Urinary bladder (tissue), 4 donors: ENCODE results near the gene GNAI3. TPM values are rescaled to one million over a fixed set of nuclear protein-coding genes. Genes with fewer than 3 reads are reported as not detected.

ENCODE experiments used
- DNase-seq: peaks from one replicate; pipeline ENCODE4 v3.0.0-alpha.2; 2015; ENCODE audit errors: extremely low spot score
- H3K27ac ChIP-seq: one replicate; pipeline ENCODE4 v1.5.1; 2013; ENCODE audit warnings: low read depth, mild to moderate bottlenecking, moderate library complexity
- H3K36me3 ChIP-seq: one replicate; pipeline ENCODE4 v1.6.1; 2013; ENCODE audit warnings: mild to moderate bottlenecking, moderate library complexity; ENCODE audit not compliant: insufficient read depth
- H3K4me1 ChIP-seq: one replicate; pipeline ENCODE4 v1.6.1; 2013; ENCODE audit warnings: mild to moderate bottlenecking, moderate library complexity; ENCODE audit not compliant: insufficient read depth
- H3K4me3 ChIP-seq: one replicate; pipeline ENCODE4 v1.5.1; 2013; ENCODE audit warnings: low read depth, low read length
- WGBS: extraction: QIAGEN DNeasy Blood & Tissue Kit; methylation state at CpG from one replicate; pipeline ENCODE4 v1.1.7; 2013; 5-methylcytosine and 5-hydroxymethylcytosine counted together
- polyA plus RNA-seq: library from polyadenylated mRNA; stranded (reverse); fragments of 200-250 nt; gene quantifications from one replicate; pipeline ENCODE4 v1.2.3, GENCODE V29; 2013
- total RNA-seq: library from RNA; depleted of rRNA; stranded (reverse); fragments of >200 nt; gene quantifications from one replicate; pipeline ENCODE4 v1.2.3, GENCODE V29; 2014
- donor health status: healthy with polysubstance abuse.
- donor health status: healthy.

Gene GNAI3
- total RNA-seq (17.4 TPM), polyA plus RNA-seq (5.1 TPM)

DNA sequence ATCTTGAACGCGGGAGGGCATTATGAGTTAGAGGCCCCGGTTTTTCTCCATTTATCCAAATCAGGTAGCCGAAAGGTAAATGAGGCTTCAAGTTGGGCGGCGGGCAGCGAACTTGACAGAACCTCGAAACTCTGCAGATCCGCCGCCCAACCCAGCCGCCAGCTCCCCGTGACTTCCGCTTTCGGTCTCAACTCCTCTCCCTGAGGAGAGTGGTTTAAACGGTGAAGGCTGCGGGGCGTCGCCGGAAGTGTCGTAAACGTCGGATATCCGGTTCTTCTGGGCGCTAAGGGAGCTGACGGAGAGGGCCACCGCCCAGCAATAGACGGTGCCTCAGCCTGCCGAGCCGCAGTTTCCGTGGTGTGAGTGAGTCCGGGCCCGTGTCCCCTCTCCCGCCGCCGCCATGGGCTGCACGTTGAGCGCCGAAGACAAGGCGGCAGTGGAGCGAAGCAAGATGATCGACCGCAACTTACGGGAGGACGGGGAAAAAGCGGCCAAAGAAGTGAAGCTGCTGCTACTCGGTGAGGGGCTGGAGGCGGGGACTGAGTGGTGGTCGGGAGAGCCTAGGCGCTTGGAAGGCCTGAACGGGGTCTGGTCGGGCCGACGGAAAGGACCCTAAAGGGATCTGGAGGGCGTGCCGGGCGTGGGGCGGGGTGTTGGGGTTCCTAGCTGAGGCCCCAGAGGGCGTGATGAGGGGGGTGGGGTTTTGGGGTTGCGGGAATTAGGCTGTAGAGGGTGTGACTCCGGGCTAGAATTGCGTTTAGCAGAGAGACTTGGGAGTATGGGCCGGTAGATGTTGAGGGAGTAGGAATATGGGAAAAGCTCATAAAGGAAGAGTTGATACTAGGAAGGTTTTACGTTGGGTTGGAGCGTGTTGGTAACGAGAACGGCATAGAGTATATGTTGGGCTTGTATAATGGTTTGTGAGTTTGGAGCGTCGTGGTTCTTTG lies at the start of gene GNAI3:
TSS of gene GNAI3 (plus strand) at position 295 of the 947 bp plus-strand sequence. CDS start at position 401, 106 bp downstream.
- H3K36me3 ChIP-seq, result no peaks in the 10 kb centered on the region
- peak; percentile 93 for DNase-seq
- peaks cover 1% of the 10 kb centered on the region for H3K4me1 ChIP-seq
- peak within 1 kb of the TSS; percentile 95 for H3K27ac ChIP-seq
- H3K4me3 ChIP-seq, result peak within 1 kb of the TSS; percentile 85
- WGBS, result under 1% methylated on average over 68 of the region's 68 CpGs

DNA sequence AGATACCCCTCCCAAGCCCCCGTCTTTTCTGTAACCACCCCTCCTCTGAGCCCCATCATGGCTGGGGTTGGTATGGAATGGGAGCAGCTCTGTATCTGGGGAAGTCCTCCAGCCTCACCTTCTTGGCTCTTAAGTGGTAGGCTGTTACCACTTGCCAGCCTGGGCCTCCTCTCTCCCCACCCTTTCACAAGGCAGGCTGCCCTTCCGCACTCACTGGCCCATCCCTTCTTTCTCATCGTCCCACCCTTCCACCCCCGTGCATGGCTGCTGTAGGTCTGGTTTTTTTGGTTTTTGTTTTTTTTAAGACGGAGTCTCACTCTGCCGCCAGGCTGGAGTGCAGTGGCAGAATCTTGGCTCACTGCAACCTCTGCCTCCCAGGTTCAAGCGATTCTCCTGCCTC lies 49.3 kb upstream of the GNAI3 start:
- WGBS, result 76% methylated on average over 7 of the region's 7 CpGs
- no peaks in the 10 kb centered on the region for H3K4me1 ChIP-seq
- H3K27ac ChIP-seq, result no peak overlapping the region
- DNase-seq, result no peak
- H3K4me3 ChIP-seq, result no peak overlapping the region
- no peaks in the 10 kb centered on the region for H3K36me3 ChIP-seq

DNA sequence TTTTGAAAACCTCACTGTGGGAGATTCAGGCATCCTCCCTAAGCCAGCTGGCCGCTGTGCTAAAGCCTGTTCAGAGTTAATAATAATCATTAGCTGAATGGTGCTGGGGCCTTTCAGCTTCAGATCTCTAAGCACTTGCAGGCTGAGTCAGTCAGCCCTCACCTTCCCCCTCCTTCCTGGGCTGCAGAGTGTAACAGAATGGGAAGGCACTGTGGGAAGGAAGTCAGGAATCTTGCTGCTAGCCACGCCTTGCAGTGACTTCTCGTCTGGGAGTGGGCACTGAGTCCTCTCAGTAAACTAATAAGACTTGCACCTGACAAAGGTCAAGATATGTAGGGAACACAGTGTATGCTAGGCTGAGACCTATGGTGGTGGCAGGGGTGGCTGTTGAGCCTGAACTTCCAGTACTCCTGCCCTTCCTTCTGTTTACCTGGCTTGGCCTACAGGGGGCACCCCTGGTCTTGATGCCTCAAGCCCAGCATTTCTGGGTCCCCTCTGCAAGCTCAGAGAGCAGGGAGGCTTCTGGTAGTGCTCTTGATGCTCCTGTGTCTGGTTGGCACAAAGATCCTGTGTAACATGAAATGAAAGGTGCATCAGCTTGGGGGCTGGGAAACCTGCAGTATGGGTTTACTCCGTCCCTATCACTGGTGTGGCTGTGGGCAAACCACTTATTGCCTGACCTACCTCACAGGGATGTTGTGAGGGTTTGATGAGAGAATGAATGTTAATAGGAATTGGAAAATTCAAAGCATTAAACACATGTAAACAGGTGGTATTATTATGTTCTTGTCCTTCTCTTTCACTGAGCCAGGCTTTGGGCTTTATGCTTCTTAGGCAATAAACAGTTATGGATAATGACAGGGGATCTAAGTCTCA lies 48.5 kb upstream of the GNAI3 start:
- no peak overlapping the region for H3K27ac ChIP-seq
- H3K36me3 ChIP-seq, result no peaks in the 10 kb centered on the region
- no peaks in the 10 kb centered on the region for H3K4me1 ChIP-seq
- no peak overlapping the region for H3K4me3 ChIP-seq
- no peak for DNase-seq
- WGBS, result 68% methylated on average over 4 of the region's 4 CpGs

DNA sequence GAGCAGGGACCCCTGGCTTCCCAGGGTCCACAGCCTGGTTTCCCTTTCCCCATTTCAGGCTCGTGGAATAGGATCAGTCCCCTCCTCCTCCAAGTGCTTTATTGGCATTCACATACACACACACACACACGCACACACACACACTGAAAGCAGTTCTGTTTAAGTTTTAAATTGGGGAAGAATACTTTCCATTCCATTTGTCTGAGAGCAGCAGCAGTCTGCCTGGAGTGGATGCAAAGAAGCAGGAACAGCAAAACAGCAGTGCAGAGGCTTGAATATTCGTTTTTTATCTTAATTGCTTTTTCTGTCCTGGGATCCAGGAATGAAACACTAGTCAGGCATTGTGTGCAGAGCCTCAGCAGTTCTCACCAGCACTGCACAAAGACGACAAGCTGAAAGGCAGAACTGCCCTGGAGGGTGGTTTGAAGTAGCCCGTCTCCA lies 47.5 kb upstream of the GNAI3 start:
- no peak for DNase-seq
- no peaks in the 10 kb centered on the region for H3K4me1 ChIP-seq
- WGBS, result 26% methylated on average over 5 of the region's 5 CpGs
- no peak overlapping the region for H3K27ac ChIP-seq
- H3K4me3 ChIP-seq, result no peak overlapping the region
- no peaks in the 10 kb centered on the region for H3K36me3 ChIP-seq

DNA sequence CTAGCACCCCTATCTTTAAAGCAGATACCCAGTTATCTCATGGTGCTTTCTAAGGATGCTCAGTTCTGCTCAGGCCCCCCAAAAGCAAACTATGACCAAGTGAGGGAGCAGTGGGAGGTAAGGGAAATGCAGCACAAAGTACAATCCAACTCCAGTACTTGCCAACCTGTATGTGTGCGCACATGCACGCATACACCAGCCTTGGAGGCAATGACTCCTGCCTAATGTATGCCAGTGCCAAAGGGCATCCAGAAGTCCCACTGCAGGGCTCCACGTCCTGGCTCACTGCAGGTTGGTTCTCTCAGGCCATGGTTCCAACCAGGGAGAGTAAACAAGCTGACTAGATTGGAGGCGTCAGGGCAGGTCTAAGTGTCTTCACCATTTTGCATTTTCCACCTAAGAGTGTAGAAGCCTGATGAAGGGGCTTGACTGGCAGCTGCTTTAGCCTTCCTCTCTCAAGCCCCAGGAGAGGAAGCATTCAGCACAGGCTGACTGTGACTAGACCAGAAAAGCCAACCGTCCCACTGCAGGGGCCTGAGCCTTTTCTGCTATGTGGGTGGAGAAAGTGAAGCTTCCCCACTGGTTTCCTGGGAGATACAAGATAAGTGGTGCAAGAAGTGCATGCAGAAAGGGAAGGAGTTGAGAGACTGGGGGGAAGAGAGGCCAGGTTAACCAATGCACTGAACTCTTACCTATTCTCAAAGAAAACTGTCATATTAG lies 46.6 kb upstream of the GNAI3 start:
- H3K4me3 ChIP-seq, result no peak overlapping the region
- no peak overlapping the region for H3K27ac ChIP-seq
- no peaks in the 10 kb centered on the region for H3K4me1 ChIP-seq
- no peaks in the 10 kb centered on the region for H3K36me3 ChIP-seq
- no peak for DNase-seq
- 72% methylated on average over 5 of the region's 5 CpGs for WGBS

DNA sequence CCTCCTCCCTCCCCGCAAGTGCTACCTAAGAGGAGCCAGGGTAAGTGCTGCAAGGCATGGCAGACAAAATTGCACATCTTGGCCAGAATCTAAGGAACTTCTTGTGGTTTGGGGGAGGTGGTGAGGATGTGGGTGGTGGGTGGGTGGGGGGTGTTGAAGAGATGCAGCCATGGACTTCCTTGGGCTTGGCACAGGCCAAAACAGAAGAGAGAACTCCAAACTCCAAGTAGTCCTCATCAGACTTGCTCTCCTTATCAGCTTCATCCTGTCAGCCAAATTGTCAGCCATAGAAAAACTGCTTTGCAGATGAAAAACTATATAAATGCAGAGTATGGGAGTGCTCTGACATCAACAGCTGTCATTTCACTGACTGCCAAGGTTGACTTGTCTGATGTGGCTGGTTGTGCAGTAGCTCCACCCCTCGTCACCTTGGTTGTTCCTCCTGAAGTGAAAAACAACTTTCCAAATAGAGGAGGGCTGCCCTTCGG lies 46.0 kb upstream of the GNAI3 start:
- Histone ChIP-seq H3K4me1 (no peaks in the 10 kb centered on the region), H3K27ac (no peak overlapping the region), H3K36me3 (no peaks in the 10 kb centered on the region), H3K4me3 (no peak overlapping the region)
- WGBS, result 80% methylated on average over 3 of the region's 3 CpGs
- no peak for DNase-seq

DNA sequence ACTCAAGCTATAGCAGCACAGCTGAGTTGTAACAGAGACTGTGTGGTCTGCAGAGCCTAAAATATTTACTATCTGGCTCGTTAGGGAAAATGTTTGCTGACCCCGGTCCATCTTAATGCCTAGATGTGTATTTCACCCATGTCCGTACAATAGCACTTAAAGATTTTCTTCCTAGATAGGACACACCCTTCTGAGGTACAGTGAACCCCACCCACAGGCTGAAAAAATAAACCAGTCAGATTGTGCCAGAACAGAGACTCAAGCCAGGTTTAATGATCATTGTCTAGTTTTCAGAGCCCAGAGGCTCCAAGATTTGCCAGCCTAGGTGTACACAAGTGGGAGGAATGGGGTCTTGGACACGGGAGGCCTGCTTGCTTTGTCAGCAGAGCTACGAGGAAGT lies 44.5 kb upstream of the GNAI3 start:
- 66% methylated on average over 5 of the region's 5 CpGs for WGBS
- H3K4me3 ChIP-seq, result no peak overlapping the region
- H3K27ac ChIP-seq, result no peak overlapping the region
- H3K4me1 ChIP-seq, result no peaks in the 10 kb centered on the region
- H3K36me3 ChIP-seq, result no peaks in the 10 kb centered on the region
- DNase-seq, result no peak

DNA sequence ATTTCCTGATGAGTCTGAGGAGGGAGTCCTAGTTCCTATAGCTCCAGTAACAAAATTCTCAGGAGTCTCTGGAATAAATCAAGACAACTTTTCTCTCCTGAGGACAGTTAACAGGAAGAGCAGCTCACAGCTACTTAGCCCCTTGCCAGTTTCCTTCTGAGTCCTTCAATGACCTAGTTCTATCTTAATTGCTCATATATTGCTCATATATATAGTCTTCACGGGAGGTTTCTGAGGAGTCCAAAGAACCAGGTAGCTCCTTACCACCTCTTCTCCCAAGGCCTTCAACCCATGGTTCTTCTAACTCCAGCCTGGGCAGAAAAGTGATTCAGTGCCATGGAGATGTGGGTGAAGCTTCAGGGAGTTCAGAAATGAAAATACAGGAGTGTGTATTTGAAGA lies 43.4 kb upstream of the GNAI3 start:
- no peak overlapping the region for H3K4me3 ChIP-seq
- no peak for DNase-seq
- no peak overlapping the region for H3K27ac ChIP-seq
- no peaks in the 10 kb centered on the region for H3K36me3 ChIP-seq
- 95% methylated on average over 1 of the region's 1 CpG for WGBS
- H3K4me1 ChIP-seq, result no peaks in the 10 kb centered on the region

DNA sequence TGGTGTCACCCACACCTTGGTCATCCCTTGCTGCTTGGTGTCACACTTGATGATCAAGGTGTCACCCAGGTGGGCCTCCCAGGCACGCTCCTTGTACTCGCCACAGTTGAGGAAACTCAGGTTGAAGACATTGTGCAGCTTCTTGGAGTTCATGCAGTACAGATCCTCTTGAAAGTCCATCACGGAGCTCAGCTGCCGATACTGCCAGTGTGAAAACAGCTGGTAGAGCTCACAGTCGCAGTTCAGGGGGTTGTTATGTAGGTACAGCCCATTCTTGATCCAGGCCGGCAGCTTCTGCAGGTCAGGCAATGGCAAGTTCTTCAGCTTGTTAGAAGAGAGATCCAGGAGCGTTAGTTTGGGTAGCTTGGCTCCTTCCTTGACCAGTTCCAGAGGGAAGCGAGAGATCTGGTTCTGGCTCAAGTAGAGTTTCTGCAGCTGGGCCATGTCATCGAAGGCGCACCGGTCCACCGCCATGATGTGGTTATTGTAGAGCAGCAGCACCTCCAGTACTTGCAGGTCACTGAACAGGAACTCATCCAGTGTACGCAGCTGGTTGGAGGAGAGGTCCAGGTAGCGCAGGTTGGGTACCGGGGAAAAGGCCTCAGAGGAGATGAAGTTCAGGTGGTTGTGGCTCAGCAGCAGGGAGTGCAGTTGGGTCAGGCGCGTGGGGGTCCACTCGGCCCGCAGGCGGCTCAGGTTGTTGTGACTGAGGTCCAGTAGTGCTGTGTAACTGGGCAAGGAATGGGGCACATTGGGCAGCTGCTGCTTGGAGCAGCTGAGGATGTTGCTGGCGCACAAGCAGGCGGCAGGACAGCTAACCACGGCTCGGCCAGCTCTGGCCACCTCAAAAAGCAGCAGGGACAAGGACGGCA lies 40.2 kb upstream of the GNAI3 start:
- Histone ChIP-seq H3K27ac (no peak overlapping the region), H3K4me1 (no peaks in the 10 kb centered on the region), H3K36me3 (no peaks in the 10 kb centered on the region), H3K4me3 (peak overlapping the region; percentile 80)
- 90% methylated on average over 25 of the region's 25 CpGs for WGBS
- DNase-seq, result no peak

DNA sequence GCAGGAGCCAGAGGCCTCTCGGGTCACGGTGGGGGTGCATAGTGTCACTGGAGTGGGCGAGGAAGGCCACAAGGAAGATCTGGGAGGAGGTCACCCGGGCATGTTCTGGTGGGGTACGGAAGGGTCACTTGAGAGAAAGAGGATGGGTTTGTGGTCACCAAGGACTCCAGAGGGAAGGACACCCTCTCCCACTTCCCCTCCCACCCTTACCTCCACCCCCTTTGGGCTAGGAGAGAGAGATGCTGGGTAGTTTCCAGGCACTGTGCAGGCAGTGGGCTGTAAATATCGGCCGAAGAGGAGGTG lies 39.6 kb upstream of the GNAI3 start:
- Histone ChIP-seq H3K4me1 (no peaks in the 10 kb centered on the region), H3K27ac (no peak overlapping the region)
- 67% methylated on average over 7 of the region's 7 CpGs for WGBS

DNA sequence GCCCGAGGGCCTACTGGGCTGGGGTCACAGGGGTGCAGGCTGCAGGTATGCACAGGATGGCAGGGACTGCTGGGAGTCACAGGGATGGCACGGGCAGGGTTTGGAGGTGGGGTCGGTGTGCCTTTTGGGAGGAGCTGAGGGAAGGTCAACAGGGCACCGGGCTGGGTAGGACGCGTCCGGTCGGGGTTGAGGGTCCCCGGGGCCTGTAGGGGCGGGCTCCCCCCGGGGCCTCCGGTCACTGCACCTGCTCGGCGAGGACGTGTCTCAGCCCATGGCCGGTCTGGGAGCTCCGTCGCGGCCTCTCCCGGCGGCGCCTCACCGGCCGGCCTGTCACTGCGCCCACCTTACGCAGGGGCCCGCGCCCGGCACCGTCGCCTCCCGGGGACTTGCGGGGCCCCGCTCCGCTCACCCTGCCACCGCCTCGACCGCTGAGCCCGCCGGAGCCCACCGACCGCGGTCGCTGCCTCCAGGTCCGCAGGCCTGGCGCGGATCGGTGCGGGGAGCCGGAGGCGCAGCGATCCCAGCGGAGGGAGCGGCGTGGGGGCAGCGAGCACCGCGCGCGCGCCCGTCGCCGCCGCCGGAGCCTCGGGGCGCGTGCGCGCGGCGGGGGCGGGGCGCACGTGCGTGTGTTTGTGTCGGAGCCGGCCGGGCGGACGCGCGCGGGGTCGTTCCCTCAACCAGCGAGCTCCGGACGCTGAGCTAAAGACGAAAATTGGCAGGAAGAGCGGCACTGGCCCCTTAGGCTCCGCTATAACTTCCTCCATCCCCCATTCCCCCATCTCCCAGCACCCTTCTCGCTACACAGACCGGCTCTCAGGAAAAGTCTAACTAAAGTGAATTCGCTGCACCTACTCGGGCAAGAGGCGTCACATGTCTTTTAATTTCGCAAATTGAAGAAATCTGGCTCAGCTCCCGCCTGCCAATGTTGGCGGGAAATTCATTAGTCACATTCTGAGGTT lies 39.0 kb upstream of the GNAI3 start, which contains the start of gene AMIGO1:
TSS of gene AMIGO1 (minus strand) at position 552 of the 959 bp plus-strand sequence. CDS start 815 bp downstream, outside the sequence.
- DNase-seq, result no peak
- no peak within 1 kb of the TSS for H3K27ac ChIP-seq
- peak within 1 kb of the TSS; percentile 80 for H3K4me3 ChIP-seq
- H3K4me1 ChIP-seq, result no peaks in the 10 kb centered on the region
- no peaks in the 10 kb centered on the region for H3K36me3 ChIP-seq
- under 1% methylated on average over 100 of the region's 100 CpGs for WGBS

More for the DNA sequence above, 39.6 kb upstream of the GNAI3 start:
- DNase-seq, result no peak
- Histone ChIP-seq H3K4me3 (peak overlapping the region; percentile 80), H3K36me3 (no peaks in the 10 kb centered on the region)
